GM19035 (cell line): Measurements from ENCODE around the gene UBR7.

Experiments
- ATAC-seq: cut with Tn5 transposase; IDR thresholded peaks from one replicate; pipeline ENCODE4 v1.9.1; 2021; ENCODE audit not compliant: unreplicated experiment

UBR7 gene

DNA sequence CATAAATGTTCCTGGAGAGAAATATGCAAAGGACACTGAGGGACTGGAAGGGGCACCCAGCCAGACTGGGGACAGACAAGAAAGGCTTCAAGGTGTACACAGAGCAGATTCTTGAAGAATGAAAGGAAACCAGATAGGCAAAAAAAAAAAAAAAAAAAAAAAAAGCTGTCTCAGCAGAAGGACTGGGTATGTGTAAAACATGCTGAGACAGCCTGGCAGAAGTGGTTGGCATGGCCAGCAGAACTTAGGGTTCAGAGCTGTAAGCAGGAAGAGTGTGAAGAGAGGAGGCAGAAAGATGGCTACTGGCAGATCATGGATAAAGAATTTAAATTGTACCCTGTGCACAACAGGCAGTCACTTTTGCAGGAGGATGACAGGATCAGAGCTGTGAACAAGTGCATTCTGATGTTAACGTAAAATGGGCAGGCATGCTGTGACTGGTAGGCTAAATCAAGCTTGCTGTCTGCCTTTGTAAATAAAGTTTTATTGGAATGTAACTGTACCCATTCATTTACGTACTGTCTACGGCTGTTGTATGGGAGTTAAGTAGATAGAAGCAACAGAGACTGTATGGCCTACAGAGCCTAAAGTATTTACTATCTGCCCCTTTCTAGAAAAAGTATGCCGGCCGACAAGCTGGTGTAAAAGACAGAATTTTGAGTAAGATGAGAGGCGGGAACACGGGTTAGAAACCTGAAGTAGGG is 42.2 kb downstream of the UBR7 start:
- ATAC-seq, result no peak

DNA sequence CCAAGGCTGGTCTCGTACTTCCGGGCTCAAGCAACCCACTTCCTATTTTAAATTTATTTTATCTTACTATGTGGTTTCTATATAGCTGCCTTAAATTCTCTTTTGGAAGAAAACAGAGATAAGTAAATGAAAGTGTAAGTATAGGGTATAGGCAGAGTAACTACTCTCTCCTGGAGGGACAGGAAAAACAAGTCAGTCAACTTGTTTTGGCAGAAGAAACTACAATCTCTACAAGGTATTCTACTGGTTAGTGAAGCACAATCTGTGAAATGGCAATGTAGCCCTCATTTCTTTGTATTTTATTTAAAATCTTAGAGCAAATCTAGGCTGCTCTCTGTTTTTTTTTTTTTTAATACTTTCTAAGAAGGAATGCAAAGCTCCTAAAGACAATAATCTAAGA is 55.4 kb downstream of the UBR7 start:
- ATAC-seq, result no peak

DNA sequence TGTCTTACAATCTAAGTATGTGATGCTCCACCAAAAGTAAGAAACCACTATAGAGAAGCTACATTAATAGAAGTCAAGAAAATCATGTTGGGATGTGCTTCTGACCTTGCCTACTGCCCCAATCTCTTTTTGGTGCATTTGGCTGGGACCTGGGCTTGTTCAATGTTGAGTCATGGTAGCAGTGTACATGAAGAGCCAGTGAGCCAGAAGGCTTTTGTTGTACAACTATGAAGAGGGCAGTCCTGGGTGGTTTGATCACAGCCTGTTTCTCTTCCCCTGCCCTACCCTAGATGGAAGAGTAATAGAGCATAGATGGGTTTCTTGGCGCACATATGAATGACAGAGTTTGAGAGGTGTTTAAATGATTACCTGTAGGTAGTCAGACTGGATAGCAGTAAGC is 56.4 kb downstream of the UBR7 start:
- no peak for ATAC-seq

GRCh38 chr14:93266127-93266526 is 59.1 kb downstream of the UBR7 start:
- ATAC-seq, result no peak

DNA sequence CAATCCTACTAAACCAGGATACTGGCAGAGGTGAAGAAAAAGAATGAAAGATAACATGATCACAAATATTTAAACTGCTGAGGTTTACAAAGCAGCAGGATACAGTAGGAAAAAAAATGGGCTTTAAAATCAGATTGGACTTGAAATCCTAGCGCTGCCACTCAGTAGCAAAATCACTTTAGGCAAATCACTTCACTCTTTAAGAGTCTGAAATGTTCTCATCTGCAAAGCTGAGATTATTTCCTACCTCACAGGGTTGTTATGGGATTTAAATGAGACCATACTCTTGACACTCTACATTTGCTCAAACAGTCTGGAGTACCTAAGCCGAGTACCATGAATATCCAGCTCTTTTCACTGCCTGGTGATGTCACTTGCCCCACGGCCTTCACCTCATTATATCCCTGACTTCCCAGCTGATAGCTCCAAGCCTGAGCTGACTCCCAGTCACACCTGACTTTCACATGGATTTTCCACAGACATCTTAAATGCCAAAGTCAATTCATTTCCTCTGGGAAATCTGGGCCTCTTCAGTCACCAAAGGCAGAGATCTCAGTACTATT is 60.2 kb downstream of the UBR7 start:
- ATAC-seq, result no peak

DNA sequence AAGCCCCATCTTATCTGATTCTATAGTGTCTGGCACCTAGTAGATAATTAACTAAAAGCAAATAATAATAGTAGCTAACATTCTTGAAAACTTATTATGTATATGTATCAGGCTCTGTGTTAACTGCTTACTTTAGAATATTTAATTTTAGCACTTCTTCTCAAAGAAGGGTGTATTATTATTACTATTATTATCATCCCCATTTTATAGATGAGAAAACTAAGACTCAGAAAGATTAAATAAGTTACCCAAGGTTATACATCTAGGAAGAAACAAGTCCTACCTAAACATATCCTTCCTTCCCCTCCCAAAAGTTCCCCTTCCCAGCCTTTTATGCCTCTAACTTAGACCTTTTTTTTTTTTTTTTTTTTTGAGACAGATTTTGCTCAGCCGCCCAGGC is 61.4 kb downstream of the UBR7 start:
- no peak for ATAC-seq

DNA sequence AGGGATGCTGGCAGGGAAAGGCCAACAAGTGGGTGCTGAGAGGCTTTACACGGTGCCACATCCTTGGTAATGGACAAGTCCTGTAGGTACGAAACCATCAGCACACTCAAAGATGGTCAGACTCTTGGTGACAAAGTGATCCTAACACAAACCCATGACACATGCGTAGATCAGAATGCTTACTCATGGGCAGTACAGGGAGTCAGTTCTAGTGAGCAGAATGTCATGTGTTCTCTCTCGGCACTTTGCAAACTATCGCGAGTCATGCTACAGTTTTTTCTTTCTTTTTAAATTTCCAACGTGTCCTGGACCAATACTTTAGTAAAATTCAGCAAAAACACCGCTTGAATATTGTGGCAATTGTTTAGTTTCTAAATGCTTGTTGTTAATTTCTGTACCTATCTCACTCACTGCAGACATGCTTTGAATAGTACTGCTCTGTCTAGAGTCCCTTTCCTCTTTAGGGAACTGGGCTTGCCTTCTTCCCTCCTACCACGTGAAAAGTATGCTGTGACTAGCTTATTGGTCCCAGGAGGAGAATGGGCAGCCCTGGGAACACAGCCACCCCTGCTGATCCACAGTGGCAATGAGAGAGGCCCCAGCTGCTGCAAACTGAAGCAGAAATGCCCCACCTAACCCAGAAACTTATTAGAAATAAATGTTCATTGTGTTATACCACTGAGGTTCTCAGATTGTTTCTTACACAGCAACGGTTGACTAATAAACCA is 62.4 kb downstream of the UBR7 start:
- ATAC-seq, result no peak

GRCh38 chr14:93271111-93271510 is 64.1 kb downstream of the UBR7 start:
- ATAC-seq, result no peak

DNA sequence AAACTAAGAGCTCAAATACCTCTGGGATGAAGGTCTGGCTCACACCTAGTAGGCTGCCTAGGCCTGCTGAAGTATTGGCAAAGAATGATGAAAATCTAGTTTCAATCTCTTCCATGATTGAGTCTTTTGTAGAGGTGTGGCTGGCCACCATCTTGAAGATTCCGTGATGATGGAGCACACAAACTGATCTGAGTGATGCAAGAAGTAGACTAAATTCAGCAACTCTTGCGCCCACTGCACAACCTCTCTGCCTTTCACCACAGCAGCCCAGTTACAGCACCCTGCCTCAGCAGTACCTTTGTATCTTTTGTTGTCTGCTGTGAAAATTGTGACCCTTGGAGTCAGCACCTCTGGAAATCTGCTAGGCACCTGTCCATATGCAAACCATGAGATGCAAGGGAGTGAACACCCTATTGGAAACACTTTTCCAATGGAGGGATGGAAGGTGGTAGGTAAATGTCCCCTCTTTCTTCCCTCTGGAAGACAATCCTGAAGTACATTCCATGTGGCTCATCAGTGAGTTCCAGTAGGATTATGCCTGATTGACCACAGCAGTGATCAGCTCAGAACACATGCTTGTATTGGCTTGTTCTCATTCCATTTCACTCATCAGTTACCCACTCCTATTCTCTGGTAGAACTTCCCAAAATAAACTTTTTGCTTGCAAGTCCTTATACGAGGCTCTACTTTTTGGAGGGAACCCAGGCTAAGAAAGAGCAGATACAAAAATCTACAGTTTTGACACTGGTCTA is 67.2 kb downstream of the UBR7 start:
- no peak for ATAC-seq

GRCh38 chr14:93276031-93276716 is 69.1 kb downstream of the UBR7 start:
- no peak for ATAC-seq
